ENCODE measurements around the gene FBXO5. TPM values are rescaled to one million over a fixed set of nuclear protein-coding genes. Genes with fewer than 3 reads are reported as not detected.
"Not testable (repeated sequence)": the region's sequence is repeated elsewhere in the genome, so short reads cannot be mapped to it uniquely, and the experiment has no call there.

The FBXO5 gene
- total and polyA plus RNA-seq, 3 experiments from 2014 or later, result 7.6 to 33.8 (median 29.7) TPM

DNA sequence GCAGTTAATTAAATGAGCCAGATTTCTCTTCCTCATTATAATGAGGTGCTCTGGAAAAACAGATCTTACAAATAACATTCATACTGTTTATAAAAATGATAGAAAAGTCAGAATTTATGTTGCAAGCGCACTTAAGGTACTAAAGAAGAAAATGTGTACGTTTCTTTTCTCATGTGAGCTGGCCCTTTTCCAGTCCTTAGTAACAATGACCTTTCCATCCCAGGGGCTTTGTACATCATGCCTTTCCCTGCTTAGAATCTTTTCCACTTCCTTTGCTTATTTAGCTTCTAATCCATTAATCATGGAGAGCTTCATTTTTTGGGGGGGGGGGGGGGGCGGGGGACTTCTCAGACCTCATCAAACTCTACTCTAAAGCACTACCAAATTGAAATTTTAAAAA lies 4.8 kb downstream of the FBXO5 start:
- H3K36me3 Mint-ChIP-seq, result peaks cover 9 to 27% (median 14%) of the 10 kb centered on the region in 3 donors
- no peak overlapping the region for H3K4me3 ChIP-seq (ENCODE audit: low read length)
- DNase-seq, result no peak
- no peak overlapping the region for H3K27ac ChIP-seq (ENCODE audit: low read depth, low read length)
- no peaks in the 10 kb centered on the region for H3K27me3 Mint-ChIP-seq
- H3K4me3 Mint-ChIP-seq, result no peak overlapping the region
- H3K36me3 ChIP-seq (ENCODE audit: insufficient read depth, low read length), result peaks cover 12% of the 10 kb centered on the region
- ChIA-PET CTCF (no interaction called here), POLR2A (no interaction called here)
- no peaks in the 10 kb centered on the region for H3K9me3 ChIP-seq (ENCODE audit: low read length)
- H3K27me3 ChIP-seq (ENCODE audit: insufficient read depth, low read length, poor library complexity, severe bottlenecking), result no peaks in the 10 kb centered on the region
- H3K9me3 Mint-ChIP-seq, result no peaks in the 10 kb centered on the region
- H3K27ac Mint-ChIP-seq, result no peak overlapping the region
- peaks cover 21% of the 10 kb centered on the region for H3K4me1 ChIP-seq (ENCODE audit: insufficient read depth, low read length)
- peaks cover 46 to 82% (median 82%) of the 10 kb centered on the region in 3 donors for H3K4me1 Mint-ChIP-seq

DNA sequence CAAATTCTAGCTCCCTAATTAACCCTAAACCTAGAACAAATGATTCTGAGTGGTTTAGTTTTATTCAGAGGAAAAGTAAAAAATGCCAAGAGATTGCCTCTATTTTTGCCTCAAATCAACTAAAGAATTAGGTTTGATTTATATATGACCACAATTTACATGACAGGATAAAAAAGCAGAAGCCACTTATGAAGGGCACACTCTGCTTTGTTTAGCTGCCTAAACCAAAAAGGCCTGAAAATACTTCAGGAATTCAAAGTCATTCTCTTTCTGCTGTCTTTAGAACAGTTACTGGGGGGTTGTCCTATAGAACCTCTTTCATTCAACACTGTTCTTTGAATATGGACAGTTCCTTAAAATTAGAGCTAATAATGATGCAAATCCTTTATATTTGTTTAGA lies 5.3 kb downstream of the FBXO5 start:
- Mint-ChIP-seq H3K27ac (no peak overlapping the region), H3K27me3 (no peaks in the 10 kb centered on the region), H3K36me3 (peaks cover 12 to 32% (median 14%) of the 10 kb centered on the region in 3 donors), H3K4me3 (no peak overlapping the region), H3K9me3 (no peaks in the 10 kb centered on the region), H3K4me1 (peaks cover 46 to 85% (median 82%) of the 10 kb centered on the region in 3 donors)
- no peaks in the 10 kb centered on the region for H3K27me3 ChIP-seq (ENCODE audit: insufficient read depth, low read length, poor library complexity, severe bottlenecking)
- CTCF ChIA-PET, result no interaction called here
- peaks cover 17% of the 10 kb centered on the region for H3K36me3 ChIP-seq (ENCODE audit: insufficient read depth, low read length)
- H3K4me3 ChIP-seq (ENCODE audit: low read length), result no peak overlapping the region
- H3K9me3 ChIP-seq (ENCODE audit: low read length), result no peaks in the 10 kb centered on the region
- H3K27ac ChIP-seq (ENCODE audit: low read depth, low read length), result no peak overlapping the region
- no peak for DNase-seq
- peaks cover 21% of the 10 kb centered on the region for H3K4me1 ChIP-seq (ENCODE audit: insufficient read depth, low read length)
- POLR2A ChIA-PET, result no interaction called here

- peaks cover 13 to 38% (median 14%) of the 10 kb centered on the region in 3 donors for H3K36me3 Mint-ChIP-seq
- CTCF ChIA-PET, result no interaction called here
- POLR2A ChIA-PET, result no interaction called here
- no peaks in the 10 kb centered on the region for H3K9me3 Mint-ChIP-seq
- H3K36me3 ChIP-seq (ENCODE audit: insufficient read depth, low read length), result peaks cover 20% of the 10 kb centered on the region
- H3K4me3 ChIP-seq (ENCODE audit: low read length), result no peak overlapping the region
- H3K4me1 ChIP-seq (ENCODE audit: insufficient read depth, low read length), result peaks cover 15% of the 10 kb centered on the region
- peak overlapping the region in 4 of 8 donors; percentile 6 to 68 (median 28) for H3K27ac Mint-ChIP-seq
- no peak overlapping the region for H3K4me3 Mint-ChIP-seq
- H3K27me3 ChIP-seq (ENCODE audit: insufficient read depth, low read length, poor library complexity, severe bottlenecking), result no peaks in the 10 kb centered on the region
- H3K27ac ChIP-seq (ENCODE audit: low read depth, low read length), result no peak overlapping the region
- peaks cover 43 to 81% (median 77%) of the 10 kb centered on the region in 3 donors for H3K4me1 Mint-ChIP-seq
- no peaks in the 10 kb centered on the region for H3K9me3 ChIP-seq (ENCODE audit: low read length)
- no peak for DNase-seq
- H3K27me3 Mint-ChIP-seq, result no peaks in the 10 kb centered on the region
These were observed 6.1 kb downstream of the FBXO5 start for GRCh38 chr6:152976749-152977148.

- CTCF ChIA-PET, result no interaction called here
- POLR2A ChIA-PET, result no interaction called here
These were observed 7.5 kb downstream of the FBXO5 start for GRCh38 chr6:152975204-152975915.

GRCh38 chr6:152973916-152974315 lies 8.9 kb downstream of the FBXO5 start:
- ChIA-PET POLR2A (no interaction called here), CTCF (interaction anchor here (0.6 kb wide), 1 partner anchor 1640 kb away, joined by 3 read pairs; no protein-coding TSS in a partner anchor)
- H3K9me3 ChIP-seq (ENCODE audit: low read length), result no peaks in the 10 kb centered on the region
- Mint-ChIP-seq H3K4me3 (peak overlapping the region in 4 of 7 donors; percentile 19 to 59 (median 32)), H3K36me3 (peaks cover 23 to 61% (median 36%) of the 10 kb centered on the region in 3 donors), H3K9me3 (peaks cover under 1 to 12% (median 9%) of the 10 kb centered on the region in 5 donors), H3K27me3 (no peaks in the 10 kb centered on the region), H3K27ac (peak overlapping the region in 2 of 8 donors; percentile 21 to 57), H3K4me1 (peaks cover 28 to 59% (median 52%) of the 10 kb centered on the region in 3 donors)
- peaks cover 11% of the 10 kb centered on the region for H3K4me1 ChIP-seq (ENCODE audit: insufficient read depth, low read length)
- H3K27ac ChIP-seq (ENCODE audit: low read depth, low read length), result no peak overlapping the region
- no peak for DNase-seq
- H3K36me3 ChIP-seq (ENCODE audit: insufficient read depth, low read length), result peaks cover 38% of the 10 kb centered on the region
- no peak overlapping the region for H3K4me3 ChIP-seq (ENCODE audit: low read length)
- H3K27me3 ChIP-seq (ENCODE audit: insufficient read depth, low read length, poor library complexity, severe bottlenecking), result no peaks in the 10 kb centered on the region

More at GRCh38 chr6:152975204-152975915, 7.5 kb downstream of the FBXO5 start:
- peaks cover 30% of the 10 kb centered on the region for H3K36me3 ChIP-seq (ENCODE audit: insufficient read depth, low read length)
- H3K27ac ChIP-seq (ENCODE audit: low read depth, low read length), result peak overlapping the region; percentile 35
- peaks cover 19 to 48% (median 23%) of the 10 kb centered on the region in 3 donors for H3K36me3 Mint-ChIP-seq
- H3K4me1 ChIP-seq (ENCODE audit: insufficient read depth, low read length), result peaks cover 15% of the 10 kb centered on the region
- H3K4me1 Mint-ChIP-seq, result peaks cover 33 to 69% (median 64%) of the 10 kb centered on the region in 3 donors
- H3K4me3 Mint-ChIP-seq, result peak overlapping the region; percentile 14 to 72 (median 57)
- DNase-seq, result peak in 1 of 5 donors; percentile 13
- H3K9me3 ChIP-seq (ENCODE audit: low read length), result no peaks in the 10 kb centered on the region
- H3K27me3 Mint-ChIP-seq, result no peaks in the 10 kb centered on the region
- H3K27ac Mint-ChIP-seq, result peak overlapping the region; percentile 8 to 86 (median 53)
- no peaks in the 10 kb centered on the region for H3K9me3 Mint-ChIP-seq
- no peaks in the 10 kb centered on the region for H3K27me3 ChIP-seq (ENCODE audit: insufficient read depth, low read length, poor library complexity, severe bottlenecking)
- peak overlapping the region; percentile 9 for H3K4me3 ChIP-seq (ENCODE audit: low read length)

- peaks cover 5% of the 10 kb centered on the region for H3K4me1 ChIP-seq (ENCODE audit: insufficient read depth, low read length)
- H3K27ac ChIP-seq (ENCODE audit: low read depth, low read length), result no peak overlapping the region
- H3K9me3 ChIP-seq (ENCODE audit: low read length), result no peaks in the 10 kb centered on the region
- Mint-ChIP-seq H3K4me3 (no peak overlapping the region), H3K36me3 (peaks cover 18 to 61% (median 50%) of the 10 kb centered on the region in 3 donors), H3K27ac (no peak overlapping the region), H3K4me1 (peaks cover 8 to 19% (median 17%) of the 10 kb centered on the region in 3 donors), H3K9me3 (peaks cover 13 to 37% (median 32%) of the 10 kb centered on the region in 5 donors), H3K27me3 (peaks cover 0 to 4% of the 10 kb centered on the region in 2 donors)
- no peak for DNase-seq
- H3K27me3 ChIP-seq (ENCODE audit: insufficient read depth, low read length, poor library complexity, severe bottlenecking), result no peaks in the 10 kb centered on the region
- no peak overlapping the region for H3K4me3 ChIP-seq (ENCODE audit: low read length)
- ChIA-PET POLR2A (no interaction called here), CTCF (no interaction called here)
- H3K36me3 ChIP-seq (ENCODE audit: insufficient read depth, low read length), result peaks cover 33% of the 10 kb centered on the region
These were observed 13.0 kb downstream of the FBXO5 start for GRCh38 chr6:152969688-152970418.

DNA sequence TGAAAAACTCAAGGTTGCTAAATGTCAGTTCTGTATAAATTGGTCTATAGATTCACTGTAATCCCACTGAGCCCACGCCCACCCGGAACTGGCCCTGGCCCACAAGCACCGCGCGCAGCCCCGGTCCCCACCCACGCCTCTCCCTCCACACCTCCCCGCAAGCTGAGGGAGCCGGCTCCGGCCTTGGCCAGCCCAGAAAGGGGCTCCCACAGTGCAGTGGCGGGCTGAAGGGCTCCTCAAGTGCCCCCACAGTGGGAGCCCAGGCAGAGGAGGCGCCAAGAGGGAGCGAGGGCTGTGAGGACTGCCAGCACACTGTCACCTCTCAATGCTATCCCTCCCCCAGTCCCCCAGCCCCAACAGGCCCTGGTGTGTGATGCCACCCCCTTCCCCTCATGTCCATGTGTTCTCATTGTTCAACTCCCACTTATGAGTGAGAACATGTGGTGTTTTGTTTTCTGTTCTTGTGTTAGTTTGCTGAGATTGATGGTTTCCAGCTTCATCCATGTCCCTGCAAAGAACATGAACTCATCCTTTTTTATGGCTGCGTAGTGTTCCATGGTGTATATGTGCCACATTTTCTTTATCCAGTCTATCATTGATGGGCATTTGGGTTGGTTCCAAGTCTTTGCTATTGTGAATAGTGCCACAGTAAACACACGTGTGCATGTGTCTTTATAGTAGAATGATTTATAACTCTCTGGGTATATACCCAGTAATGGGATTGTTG lies 16.5 kb downstream of the FBXO5 start:
- H3K27me3 ChIP-seq (ENCODE audit: insufficient read depth, low read length, poor library complexity, severe bottlenecking); POLR2A ChIA-PET; CTCF ChIA-PET; DNase-seq; H3K4me1 ChIP-seq (ENCODE audit: insufficient read depth, low read length); H3K4me3 ChIP-seq (ENCODE audit: low read length); H3K27ac Mint-ChIP-seq; H3K4me1 Mint-ChIP-seq; H3K9me3 ChIP-seq (ENCODE audit: low read length); H3K27ac ChIP-seq (ENCODE audit: low read depth, low read length); H3K4me3 Mint-ChIP-seq: not testable (repeated sequence)
- peaks cover 8 to 47% (median 22%) of the 10 kb centered on the region in 3 donors for H3K36me3 Mint-ChIP-seq
- H3K36me3 ChIP-seq (ENCODE audit: insufficient read depth, low read length), result peaks cover 13% of the 10 kb centered on the region
- H3K9me3 Mint-ChIP-seq, result peaks cover 13 to 37% (median 32%) of the 10 kb centered on the region in 5 donors
- H3K27me3 Mint-ChIP-seq, result peaks cover 8 to 11% of the 10 kb centered on the region in 2 donors
